ENCODE measurements around the gene NSRP1. TPM values are rescaled to one million over a fixed set of nuclear protein-coding genes. Genes with fewer than 3 reads are reported as not detected.

Gene NSRP1
- total and polyA plus RNA-seq, 7 donors, result 13.6 to 32.7 (median 19.4) TPM

DNA sequence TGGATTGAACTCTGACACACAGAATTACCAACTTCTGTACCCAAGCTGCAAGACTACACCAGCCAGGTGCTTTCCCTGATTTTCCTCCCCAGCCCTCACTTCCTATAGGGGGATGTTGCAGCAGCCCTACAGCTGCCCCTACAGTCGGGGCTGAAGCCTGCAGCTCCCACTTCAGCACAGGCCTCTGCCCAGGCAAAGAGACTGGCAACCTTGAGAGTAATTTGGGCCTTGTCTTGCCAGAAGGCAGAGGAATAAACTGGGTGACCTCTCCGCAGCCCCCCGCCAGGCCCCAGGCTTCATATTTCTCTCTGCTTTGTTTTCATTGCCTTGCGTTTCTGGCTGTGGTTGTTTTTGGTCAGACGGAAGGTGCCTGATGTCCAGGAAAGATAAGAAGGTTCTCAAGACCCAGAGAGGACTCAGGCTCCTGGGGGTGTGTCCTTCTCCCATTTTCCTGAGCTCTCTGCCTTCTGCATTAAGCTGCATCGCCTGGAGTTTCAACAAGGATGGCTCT lies 86.9 kb downstream of the NSRP1 start:
- no peak for DNase-seq
- 54 to 73% (median 58%) methylated on average over 6 of the region's 6 CpGs for WGBS, 3 donors
- ATAC-seq, result no peak
- no peak overlapping the region for H3K4me3 ChIP-seq
- TF ChIP-seq, protein P1, sequence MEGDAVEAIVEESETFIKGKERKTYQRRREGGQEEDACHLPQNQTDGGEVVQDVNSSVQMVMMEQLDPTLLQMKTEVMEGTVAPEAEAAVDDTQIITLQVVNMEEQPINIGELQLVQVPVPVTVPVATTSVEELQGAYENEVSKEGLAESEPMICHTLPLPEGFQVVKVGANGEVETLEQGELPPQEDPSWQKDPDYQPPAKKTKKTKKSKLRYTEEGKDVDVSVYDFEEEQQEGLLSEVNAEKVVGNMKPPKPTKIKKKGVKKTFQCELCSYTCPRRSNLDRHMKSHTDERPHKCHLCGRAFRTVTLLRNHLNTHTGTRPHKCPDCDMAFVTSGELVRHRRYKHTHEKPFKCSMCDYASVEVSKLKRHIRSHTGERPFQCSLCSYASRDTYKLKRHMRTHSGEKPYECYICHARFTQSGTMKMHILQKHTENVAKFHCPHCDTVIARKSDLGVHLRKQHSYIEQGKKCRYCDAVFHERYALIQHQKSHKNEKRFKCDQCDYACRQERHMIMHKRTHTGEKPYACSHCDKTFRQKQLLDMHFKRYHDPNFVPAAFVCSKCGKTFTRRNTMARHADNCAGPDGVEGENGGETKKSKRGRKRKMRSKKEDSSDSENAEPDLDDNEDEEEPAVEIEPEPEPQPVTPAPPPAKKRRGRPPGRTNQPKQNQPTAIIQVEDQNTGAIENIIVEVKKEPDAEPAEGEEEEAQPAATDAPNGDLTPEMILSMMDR (IDR thresholded peaks at IDR 0.05), result no peak
- intact Hi-C loops (cut with DNase I), result no loop called here
- H3K4me1 ChIP-seq, result no peaks in the 10 kb centered on the region
- no peaks in the 10 kb centered on the region for H3K36me3 ChIP-seq (ENCODE audit: insufficient read depth in 1 of 2, low read depth in 1 of 2)
- no peaks in the 10 kb centered on the region for H3K9me3 ChIP-seq
- H3K27me3 ChIP-seq (ENCODE audit: insufficient read depth in 3 of 3, low read length in 2 of 3), result peaks cover 0 to 7% (median 3%) of the 10 kb centered on the region in 3 donors
- H3K27ac ChIP-seq, result no peak overlapping the region

DNA sequence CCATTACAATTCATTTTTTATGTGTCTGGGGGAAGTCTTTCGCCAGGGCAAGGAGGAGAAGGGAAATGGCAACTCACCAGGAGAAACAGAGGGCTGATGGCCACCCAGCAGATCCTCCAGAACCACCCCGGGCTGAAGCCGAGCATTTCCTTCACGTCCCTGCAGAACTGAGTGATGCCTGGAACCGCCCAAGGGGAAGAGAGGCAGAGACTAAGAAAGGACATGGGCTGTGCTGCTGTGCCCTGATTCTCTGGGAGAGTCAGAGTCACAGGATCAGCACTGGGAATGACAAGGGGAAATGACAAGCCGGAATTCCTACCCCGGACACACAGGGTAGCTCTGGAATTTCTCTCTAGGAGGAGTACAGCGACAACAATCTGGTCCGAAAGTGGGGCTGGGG lies 91.0 kb downstream of the NSRP1 start:
- Histone ChIP-seq H3K9me3 (no peaks in the 10 kb centered on the region), H3K4me1 (no peaks in the 10 kb centered on the region), H3K4me3 (no peak overlapping the region), H3K36me3 (ENCODE audit: insufficient read depth in 1 of 2, low read depth in 1 of 2) (no peaks in the 10 kb centered on the region), H3K27me3 (ENCODE audit: insufficient read depth in 3 of 3, low read length in 2 of 3) (peaks cover 0 to 7% (median 3%) of the 10 kb centered on the region in 3 donors), H3K27ac (no peak overlapping the region)
- WGBS, 3 donors, result 62 to 75% (median 73%) methylated on average over 9 of the region's 9 CpGs
- ATAC-seq (no peak), DNase-seq (no peak)
- intact Hi-C loops (cut with DNase I), result no loop called here
- TF ChIP-seq, protein P1 (IDR thresholded peaks at IDR 0.05), result no peak

DNA sequence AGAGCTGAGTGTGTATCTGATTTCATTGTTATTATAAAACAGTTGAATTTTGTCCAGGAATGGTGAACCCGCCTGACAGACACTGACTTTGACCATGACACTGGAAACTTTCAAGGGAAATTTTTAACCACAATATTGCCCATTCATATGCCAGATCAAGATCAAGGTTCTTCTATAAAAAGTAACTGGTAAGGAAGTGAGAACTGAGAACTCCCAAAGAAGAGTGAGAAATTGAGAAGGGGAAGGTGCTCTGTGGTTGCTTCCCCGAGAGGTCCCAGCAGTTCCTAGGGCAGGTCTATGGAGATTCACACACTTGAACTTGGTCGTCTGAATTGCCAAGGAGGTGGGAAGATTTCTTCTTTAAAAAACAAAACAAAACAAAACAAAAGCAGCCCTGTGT lies 91.6 kb downstream of the NSRP1 start:
- H3K9me3 ChIP-seq, result no peaks in the 10 kb centered on the region
- intact Hi-C loops (cut with DNase I), result no loop called here
- TF ChIP-seq, protein P1 (IDR thresholded peaks at IDR 0.05), result no peak
- H3K27me3 ChIP-seq (ENCODE audit: insufficient read depth in 3 of 3, low read length in 2 of 3), result peaks cover 0 to 7% (median 3%) of the 10 kb centered on the region in 3 donors
- WGBS, 3 donors, result 49 to 72% (median 53%) methylated on average over 3 of the region's 3 CpGs
- H3K4me3 ChIP-seq, result no peak overlapping the region
- no peaks in the 10 kb centered on the region for H3K4me1 ChIP-seq
- DNase-seq (no peak), ATAC-seq (no peak)
- H3K27ac ChIP-seq, result no peak overlapping the region
- H3K36me3 ChIP-seq (ENCODE audit: insufficient read depth in 1 of 2, low read depth in 1 of 2), result no peaks in the 10 kb centered on the region

DNA sequence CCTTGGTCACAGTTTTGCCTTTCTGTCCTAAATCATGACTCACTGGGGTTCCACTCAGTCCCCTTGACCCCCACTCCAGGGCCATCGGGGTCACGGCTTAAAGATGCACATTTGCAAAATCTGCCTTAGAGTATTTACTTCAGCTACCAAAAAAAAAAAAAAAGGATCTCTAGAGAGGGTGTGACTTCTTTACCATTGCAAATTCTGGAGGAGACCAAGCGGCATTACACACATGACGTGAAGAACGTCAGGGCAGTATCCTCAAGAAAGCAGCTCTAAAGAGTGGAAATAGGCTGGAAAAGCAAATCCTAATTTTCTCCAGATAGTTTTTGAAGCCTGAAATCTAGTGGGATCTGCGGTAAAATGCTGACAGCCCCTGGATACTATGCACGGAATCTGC lies 93.3 kb downstream of the NSRP1 start:
- ATAC-seq (no peak), DNase-seq (no peak)
- H3K4me3 ChIP-seq, result no peak overlapping the region
- no peaks in the 10 kb centered on the region for H3K4me1 ChIP-seq
- H3K9me3 ChIP-seq, result no peaks in the 10 kb centered on the region
- no peaks in the 10 kb centered on the region for H3K36me3 ChIP-seq (ENCODE audit: insufficient read depth in 1 of 2, low read depth in 1 of 2)
- H3K27me3 ChIP-seq (ENCODE audit: insufficient read depth in 3 of 3, low read length in 2 of 3), result peaks cover 0 to 7% (median 3%) of the 10 kb centered on the region in 3 donors
- intact Hi-C loops (cut with DNase I), result no loop called here
- WGBS, 3 donors, result 84 to 92% (median 89%) methylated on average over 7 of the region's 7 CpGs
- TF ChIP-seq, protein P1 (IDR thresholded peaks at IDR 0.05), result no peak
- no peak overlapping the region for H3K27ac ChIP-seq

DNA sequence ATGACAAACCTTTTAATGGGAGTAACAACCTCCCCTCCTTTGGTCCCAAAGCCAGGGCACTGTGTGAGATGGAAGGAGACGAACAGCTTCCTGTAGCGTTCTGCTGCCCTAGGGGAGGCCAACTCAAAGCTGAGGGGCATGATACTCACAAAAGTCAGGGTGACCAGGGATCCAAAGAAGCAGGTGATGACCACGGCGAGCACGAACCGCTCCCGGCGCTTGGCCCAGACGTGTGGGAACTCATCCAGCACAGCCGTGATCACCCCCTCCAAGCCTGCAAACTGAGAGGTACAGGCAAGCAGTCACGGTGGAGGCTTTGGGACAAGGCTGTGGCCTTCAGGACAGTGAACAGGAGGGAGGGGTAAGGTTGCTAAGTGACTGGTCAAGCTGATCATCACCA lies 93.8 kb downstream of the NSRP1 start:
- 61 to 75% (median 66%) methylated on average over 11 of the region's 11 CpGs for WGBS, 3 donors
- Histone ChIP-seq H3K4me1 (no peaks in the 10 kb centered on the region), H3K36me3 (ENCODE audit: insufficient read depth in 1 of 2, low read depth in 1 of 2) (no peaks in the 10 kb centered on the region), H3K27ac (no peak overlapping the region), H3K4me3 (no peak overlapping the region), H3K27me3 (ENCODE audit: insufficient read depth in 3 of 3, low read length in 2 of 3) (peaks cover 0 to 7% (median 3%) of the 10 kb centered on the region in 3 donors), H3K9me3 (no peaks in the 10 kb centered on the region)
- TF ChIP-seq, protein P1 (IDR thresholded peaks at IDR 0.05), result no peak
- ATAC-seq, result no peak
- no peak for DNase-seq
- intact Hi-C loops (cut with DNase I), result no loop called here
